ENCODE data around the gene MXRA8.

Gene MXRA8

DNA sequence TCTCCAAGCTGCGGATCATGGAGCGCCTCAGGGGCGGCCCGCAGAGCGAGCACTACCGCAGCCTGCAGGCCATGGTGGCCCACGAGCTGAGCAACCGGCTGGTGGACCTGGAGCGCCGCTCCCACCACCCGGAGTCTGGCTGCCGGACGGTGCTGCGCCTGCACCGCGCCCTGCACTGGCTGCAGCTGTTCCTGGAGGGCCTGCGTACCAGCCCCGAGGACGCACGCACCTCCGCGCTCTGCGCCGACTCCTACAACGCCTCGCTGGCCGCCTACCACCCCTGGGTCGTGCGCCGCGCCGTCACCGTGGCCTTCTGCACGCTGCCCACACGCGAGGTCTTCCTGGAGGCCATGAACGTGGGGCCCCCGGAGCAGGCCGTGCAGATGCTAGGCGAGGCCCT, 31.1 kb downstream of the MXRA8 start:
- TF ChIP-seq, protein P1, sequence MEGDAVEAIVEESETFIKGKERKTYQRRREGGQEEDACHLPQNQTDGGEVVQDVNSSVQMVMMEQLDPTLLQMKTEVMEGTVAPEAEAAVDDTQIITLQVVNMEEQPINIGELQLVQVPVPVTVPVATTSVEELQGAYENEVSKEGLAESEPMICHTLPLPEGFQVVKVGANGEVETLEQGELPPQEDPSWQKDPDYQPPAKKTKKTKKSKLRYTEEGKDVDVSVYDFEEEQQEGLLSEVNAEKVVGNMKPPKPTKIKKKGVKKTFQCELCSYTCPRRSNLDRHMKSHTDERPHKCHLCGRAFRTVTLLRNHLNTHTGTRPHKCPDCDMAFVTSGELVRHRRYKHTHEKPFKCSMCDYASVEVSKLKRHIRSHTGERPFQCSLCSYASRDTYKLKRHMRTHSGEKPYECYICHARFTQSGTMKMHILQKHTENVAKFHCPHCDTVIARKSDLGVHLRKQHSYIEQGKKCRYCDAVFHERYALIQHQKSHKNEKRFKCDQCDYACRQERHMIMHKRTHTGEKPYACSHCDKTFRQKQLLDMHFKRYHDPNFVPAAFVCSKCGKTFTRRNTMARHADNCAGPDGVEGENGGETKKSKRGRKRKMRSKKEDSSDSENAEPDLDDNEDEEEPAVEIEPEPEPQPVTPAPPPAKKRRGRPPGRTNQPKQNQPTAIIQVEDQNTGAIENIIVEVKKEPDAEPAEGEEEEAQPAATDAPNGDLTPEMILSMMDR (IDR thresholded peaks at IDR 0.05; ENCODE audit: borderline replicate concordance, control extremely low read depth, extremely low read depth, insufficient read depth, missing control alignments) = no peak
- in situ Hi-C loops (cut with MboI; ENCODE audit: low sequenced_read_pairs, unreplicated experiment) = no loop called here
- DNase-seq (ENCODE audit: low spot score) = no peak

GRCh38 chr1:1326075-1326605, 32.2 kb downstream of the MXRA8 start:
- TF ChIP-seq, protein P1 (IDR thresholded peaks at IDR 0.05; ENCODE audit: borderline replicate concordance, control extremely low read depth, extremely low read depth, insufficient read depth, missing control alignments) = no peak
- in situ Hi-C loops (cut with MboI; ENCODE audit: low sequenced_read_pairs, unreplicated experiment) = no loop called here

GRCh38 chr1:1325288-1326074, 32.9 kb downstream of the MXRA8 start:
- in situ Hi-C loops (cut with MboI; ENCODE audit: low sequenced_read_pairs, unreplicated experiment) = no loop called here
- TF ChIP-seq, protein P1 (IDR thresholded peaks at IDR 0.05; ENCODE audit: borderline replicate concordance, control extremely low read depth, extremely low read depth, insufficient read depth, missing control alignments) = no peak
- DNase-seq (ENCODE audit: low spot score) = no peak

More at GRCh38 chr1:1326075-1326605, 32.2 kb downstream of the MXRA8 start:
- no peak for DNase-seq (ENCODE audit: low spot score)

- peak; percentile 99 for DNase-seq (ENCODE audit: low spot score)
- in situ Hi-C loops (cut with MboI; ENCODE audit: low sequenced_read_pairs, unreplicated experiment) = no loop called here
- TF ChIP-seq, protein P1 (IDR thresholded peaks at IDR 0.05; ENCODE audit: borderline replicate concordance, control extremely low read depth, extremely low read depth, insufficient read depth, missing control alignments) = no peak
Observed at GRCh38 chr1:1324524-1325287, 33.6 kb downstream of the MXRA8 start, which contains the start of the genes CPTP and INTS11. TSS of gene CPTP (plus strand) at chr1:1324802. CDS start at chr1:1326911, 2,109 bp downstream. TSS of gene INTS11 (minus strand) at chr1:1324660. CDS start at chr1:1324608, 52 bp downstream.

DNA sequence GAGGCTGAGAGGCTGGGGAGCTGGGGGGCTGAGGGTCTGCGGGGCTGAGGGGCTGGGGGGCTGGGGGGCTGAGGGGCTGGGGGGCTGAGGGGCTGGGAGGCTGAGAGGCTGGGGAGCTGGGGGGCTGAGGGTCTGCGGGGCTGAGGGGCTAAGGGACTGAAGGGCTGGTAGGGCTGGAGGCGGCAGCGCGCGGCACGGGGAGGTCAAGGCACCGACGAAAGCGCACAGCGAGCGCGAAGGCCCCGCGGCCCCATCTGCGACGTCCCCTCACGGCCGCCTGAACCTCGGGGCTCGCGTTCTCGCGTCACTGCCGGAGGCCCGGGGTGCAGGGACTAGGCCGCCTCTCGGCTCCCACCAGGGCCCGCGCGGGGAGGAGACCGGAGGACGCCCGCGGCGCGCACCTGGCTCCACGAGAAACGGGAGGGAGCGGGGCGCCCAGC, 34.3 kb downstream of the MXRA8 start:
- in situ Hi-C loops (cut with MboI; ENCODE audit: low sequenced_read_pairs, unreplicated experiment) = no loop called here
- no peak for DNase-seq (ENCODE audit: low spot score)
- TF ChIP-seq, protein P1 (IDR thresholded peaks at IDR 0.05; ENCODE audit: borderline replicate concordance, control extremely low read depth, extremely low read depth, insufficient read depth, missing control alignments) = no peak

GRCh38 chr1:1322952-1323351, 35.4 kb downstream of the MXRA8 start:
- TF ChIP-seq, protein P1 (IDR thresholded peaks at IDR 0.05; ENCODE audit: borderline replicate concordance, control extremely low read depth, extremely low read depth, insufficient read depth, missing control alignments) = no peak
- no peak for DNase-seq (ENCODE audit: low spot score)
- in situ Hi-C loops (cut with MboI; ENCODE audit: low sequenced_read_pairs, unreplicated experiment) = no loop called here
